A549 (cell line): Measurements from ENCODE around the gene UBB. TPM values are rescaled to one million over a fixed set of nuclear protein-coding genes. Genes with fewer than 3 reads are reported as not detected.

ENCODE experiments used
- ATAC-seq, 2 experiments: fragments of 200-7000 bp in 1 of 2; fragments of >200 bp in 1 of 2; cut with Nextera tagmentation in 1 of 2; cut with Tn5 transposase in 1 of 2; 3 replicates each; pipeline versions ENCODE4 v1.8.0 to v1.9.1; 2018 to 2020; ENCODE audit warnings: mild to moderate bottlenecking in 1 of 2, moderate library complexity in 1 of 2
- CTCF ChIA-PET: fragments of 300-600 bp; sonication (Branson Sonifier 250); formaldehyde crosslinking; extraction: SDS; loops from one replicate; lab custom pipeline; 2021; ENCODE audit warnings: antibody characterized with exemption, inconsistent platforms; lab: Yijun Ruan, JAX
- POLR2A ChIA-PET: fragments of 350-600 bp; formaldehyde crosslinking; extraction: SDS; loops from one replicate; lab custom pipeline; 2021; ENCODE audit warnings: antibody characterized with exemption, inconsistent platforms; lab: Yijun Ruan, JAX
- DNase-seq, 2 experiments: peaks; one replicate each; pipeline versions ENCODE4 v3.0.0 to v3.0.0-alpha.2; 2011 to 2016; ENCODE audit warnings: low read depth in 1 of 2, low spot score in 1 of 2
- FAIRE-seq: peaks from 2 replicates; lab custom pipeline; 2011; peaks lifted over from hg19 to GRCh38; lab: Jason Lieb, UNC
- H3K27ac ChIP-seq, 2 experiments: fragments of >200 bp; sonication (Bioruptor Twin); formaldehyde crosslinking; 3 replicates each; pipeline ENCODE4 v1.5.1; 2016 to 2017
- H3K4me1 ChIP-seq: fragments of >200 bp; sonication (Bioruptor Twin); formaldehyde crosslinking; 3 replicates; pipeline ENCODE4 v1.6.1; 2016
- H3K4me2 ChIP-seq: fragments of >200 bp; sonication (Bioruptor Twin); formaldehyde crosslinking; 3 replicates; pipeline ENCODE4 v1.6.1; 2016
- H3K4me3 ChIP-seq: fragments of >200 bp; sonication (Bioruptor Twin); formaldehyde crosslinking; 3 replicates; pipeline ENCODE4 v1.5.1; 2016
- H3K9me3 ChIP-seq: fragments of >200 bp; sonication (Bioruptor Twin); formaldehyde crosslinking; 3 replicates; pipeline ENCODE4 v1.6.1; 2016
- ATOH8 ChIP-seq: fragments of 250-450 bp; sonication (Bioruptor Pico); IDR thresholded peaks from 2 replicates; pipeline ENCODE4 v1.5.0; 2020; ENCODE audit warnings: low read depth, mild to moderate bottlenecking, moderate library complexity
- BCL3 ChIP-seq: fragments of >200 bp; sonication (Bioruptor Twin); formaldehyde crosslinking; IDR thresholded peaks from 3 replicates; pipeline ENCODE4 v1.6.1; 2016
- BHLHE40 ChIP-seq: IDR thresholded peaks from 2 replicates; pipeline ENCODE4 v1.6.1; 2012; ENCODE audit warnings: low read depth, low read length, inconsistent platforms
- CHD4 ChIP-seq: fragments of 200-600 bp; sonication (generic); IDR thresholded peaks from 2 replicates; pipeline ENCODE4 v1.6.1; 2016; ENCODE audit warnings: antibody characterized with exemption, mild to moderate bottlenecking, borderline replicate concordance
- CTCF ChIP-seq: fragments of >200 bp; sonication (Bioruptor Twin); formaldehyde crosslinking; IDR thresholded peaks from 3 replicates; pipeline ENCODE4 v1.5.1; 2016
- EHF ChIP-seq: fragments of 250-450 bp; sonication (Bioruptor Pico); IDR thresholded peaks from 2 replicates; pipeline ENCODE4 v1.5.0; 2020; ENCODE audit warnings: mild to moderate bottlenecking
- EP300 ChIP-seq, 2 experiments: fragments of >200 bp; sonication (Bioruptor Twin); formaldehyde crosslinking; IDR thresholded peaks; 2 replicates in 1 of 2; 3 replicates in 1 of 2; pipeline ENCODE4 v1.6.1; 2016 to 2017
- FOSL2 ChIP-seq, 2 experiments: fragments of 450-650 bp in 1 of 2; fragments of >200 bp in 1 of 2; sonication (Bioruptor Twin) in 1 of 2; formaldehyde crosslinking; IDR thresholded peaks; 2 replicates each; pipeline versions ENCODE4 v1.5.0 to v1.6.1; 2016 to 2020; ENCODE audit warnings: mild to moderate bottlenecking in 1 of 2, moderate library complexity in 1 of 2
- FOXS1 ChIP-seq: fragments of 250-450 bp; sonication (Bioruptor Pico); IDR thresholded peaks from 2 replicates; pipeline ENCODE4 v1.5.0; 2020; ENCODE audit warnings: mild to moderate bottlenecking, moderate library complexity
- GATA3 ChIP-seq: IDR thresholded peaks from 2 replicates; pipeline ENCODE4 v1.6.1; 2012; ENCODE audit warnings: borderline replicate concordance
- HDAC2 ChIP-seq: fragments of 200-600 bp; sonication (generic); IDR thresholded peaks from 2 replicates; pipeline ENCODE4 v1.6.1; 2016
- HES2 ChIP-seq: fragments of >200 bp; sonication (Bioruptor Twin); formaldehyde crosslinking; IDR thresholded peaks from 2 replicates; pipeline ENCODE4 v1.6.1; 2016
- HOXA7 ChIP-seq: fragments of 250-450 bp; sonication (Bioruptor Pico); IDR thresholded peaks from 2 replicates; pipeline ENCODE4 v1.5.0; 2020; ENCODE audit warnings: mild to moderate bottlenecking, moderate library complexity
- HOXB13 ChIP-seq: fragments of 250-450 bp; sonication (Bioruptor Pico); IDR thresholded peaks from 2 replicates; pipeline ENCODE4 v1.5.0; 2020; ENCODE audit warnings: low read depth, mild to moderate bottlenecking, moderate library complexity
- KDM1A ChIP-seq: fragments of 200-600 bp; sonication (generic); IDR thresholded peaks from 2 replicates; pipeline ENCODE4 v1.6.1; 2016; ENCODE audit warnings: low read depth, mild to moderate bottlenecking
- NFE2L2 ChIP-seq: fragments of 150-350 bp; conservative IDR thresholded peaks from 2 replicates; pipeline ENCODE4 v1.6.1; 2014; ENCODE audit warnings: low read length
- NR3C1 ChIP-seq: fragments of >200 bp; sonication (Bioruptor Twin); formaldehyde crosslinking; IDR thresholded peaks from 3 replicates; pipeline ENCODE4 v1.6.1; 2017
- PBX3 ChIP-seq: IDR thresholded peaks from 2 replicates; pipeline ENCODE4 v1.6.1; 2012
- PHF8 ChIP-seq: fragments of 200-600 bp; sonication (generic); IDR thresholded peaks from 2 replicates; pipeline ENCODE4 v1.6.1; 2016; ENCODE audit warnings: low read depth, mild to moderate bottlenecking, antibody characterized with exemption, moderate library complexity, borderline replicate concordance
- POLR2A ChIP-seq: IDR thresholded peaks from 2 replicates; pipeline ENCODE4 v1.6.1; 2012; ENCODE audit warnings: mild to moderate bottlenecking, low read length
- RAD21 ChIP-seq, 2 experiments: fragments of >200 bp in 1 of 2; sonication (Bioruptor Twin) in 1 of 2; formaldehyde crosslinking in 1 of 2; IDR thresholded peaks in 1 of 2; conservative IDR thresholded peaks in 1 of 2; 2 replicates in 1 of 2; 3 replicates in 1 of 2; pipeline ENCODE4 v1.6.1; 2012 to 2018; ENCODE audit warnings: inconsistent platforms in 1 of 2
- RCOR1 ChIP-seq: fragments of 150-350 bp; IDR thresholded peaks from 2 replicates; pipeline ENCODE4 v1.6.1; 2014; ENCODE audit warnings: antibody characterized with exemption, low read length, low read depth
- RNF2 ChIP-seq: fragments of 200-600 bp; sonication (generic); IDR thresholded peaks from 2 replicates; pipeline ENCODE4 v1.6.1; 2016; ENCODE audit warnings: low read depth, mild to moderate bottlenecking, antibody characterized with exemption, moderate library complexity, borderline replicate concordance
- TFCP2L1 ChIP-seq: fragments of 250-450 bp; sonication (Bioruptor Pico); IDR thresholded peaks from 2 replicates; pipeline ENCODE4 v1.5.0; 2021; ENCODE audit warnings: mild to moderate bottlenecking
- TP53 ChIP-seq: fragments of 250-450 bp; sonication (Bioruptor Pico); IDR thresholded peaks from 2 replicates; pipeline ENCODE4 v1.5.0; 2021; ENCODE audit warnings: mild to moderate bottlenecking, moderate library complexity
- USF2 ChIP-seq: fragments of 450-650 bp; IDR thresholded peaks from 2 replicates; pipeline ENCODE4 v1.6.1; 2014; ENCODE audit warnings: antibody characterized with exemption
- ZSCAN20 ChIP-seq: fragments of 250-450 bp; sonication (Bioruptor Pico); IDR thresholded peaks from 2 replicates; pipeline ENCODE4 v1.8.0; 2022; ENCODE audit warnings: mild to moderate bottlenecking, moderate library complexity
- WGBS: methylation state at CpG from one replicate; pipeline ENCODE4 v1.1.6; 2017; ENCODE audit errors: missing lambda C conversion rate; 5-methylcytosine and 5-hydroxymethylcytosine counted together
- polyA plus RNA-seq, 4 experiments: library from polyadenylated mRNA; depleted of rRNA in 3 of 4; stranded (reverse); fragments of >200 nt; fragmentation: RNase III in 1 of 4; extraction: RNeasy Plus Mini Kit Qiagen cat#74134 plus additional on column Dnase treatment in 1 of 4; gene quantifications; 2 replicates in 3 of 4; 3 replicates in 1 of 4; pipeline ENCODE4 v1.2.3, GENCODE V29; 2011 to 2017

Gene UBB
- polyA plus RNA-seq, 2 of the 4 experiments (the other 2 are of a cell fraction): 2,404 to 2,851 TPM

GRCh38 chr17:16353317-16354174, 27.3 kb upstream of the UBB start, which contains the start of gene CENPV (continued):
- TF ChIP-seq CHD4 (no peak), POLR2A (peak; percentile 82), TFCP2L1 (CRISPR knock-in tag) (no peak), EHF (CRISPR knock-in tag) (no peak), RAD21 (conservative IDR thresholded peaks at IDR 0.05 in 1 of 2, IDR thresholded peaks at IDR 0.05 in 1 of 2) (no peak), PHF8 (no peak), NR3C1 (no peak), RNF2 (no peak), HES2 (no peak), CTCF (peak; percentile 78), NFE2L2 (no peak), ZSCAN20 (CRISPR knock-in tag) (no peak), USF2 (no peak), PBX3 (no peak), EP300 (IDR thresholded peaks at IDR 0.05) (no peak), KDM1A (no peak), BHLHE40 (no peak), HDAC2 (no peak), HOXB13 (CRISPR knock-in tag) (no peak), BCL3 (peak; percentile 92), GATA3 (no peak), ATOH8 (CRISPR knock-in tag) (no peak), FOXS1 (CRISPR knock-in tag) (no peak)

- no peak for DNase-seq
- POLR2A ChIA-PET: interaction anchor here (0.7 kb wide), 1 partner anchor 86 kb away, joined by 3 read pairs; no protein-coding TSS in a partner anchor
- ATAC-seq: no peak
- CTCF ChIA-PET: interaction anchor here (0.7 to 9.4 kb wide), 11 partner anchors 10 to 221 kb away, joined by 3 to 163 read pairs (median 6); no protein-coding TSS in a partner anchor
- Histone ChIP-seq H3K4me3 (no peak overlapping the region), H3K4me1 (peaks cover 12% of the 10 kb centered on the region), H3K27ac (no peak overlapping the region), H3K9me3 (no peaks in the 10 kb centered on the region), H3K4me2 (no peak overlapping the region)
- no peak for FAIRE-seq
- TF ChIP-seq FOSL2 (IDR thresholded peaks at IDR 0.05) (no peak), FOSL2 (CRISPR knock-in tag; IDR thresholded peaks at IDR 0.05) (no peak), NFE2L2 (no peak), CHD4 (no peak), RCOR1 (no peak), PBX3 (no peak), TP53 (CRISPR knock-in tag) (no peak), USF2 (no peak), HOXA7 (CRISPR knock-in tag) (no peak), GATA3 (no peak), NR3C1 (no peak)
- 92% methylated on average over 14 of the region's 14 CpGs for WGBS
Measured at GRCh38 chr17:16354585-16354984, 26.3 kb upstream of the UBB start.
